SH-SY5Y (cell line): Measurements from ENCODE around the gene SLC6A3.

Experiments used
- GATA2 ChIP-seq: IDR thresholded peaks from 2 replicates; pipeline ENCODE4 v1.6.1; 2011; ENCODE audit warnings: mild to moderate bottlenecking, low read depth, low read length
- GATA3 ChIP-seq: IDR thresholded peaks from 2 replicates; pipeline ENCODE4 v1.6.1; 2011; ENCODE audit warnings: low read depth, mild to moderate bottlenecking, low read length, moderate library complexity

GRCh38 chr5:1474866-1475543 is 29.8 kb upstream of the SLC6A3 start:
- no peak for TF ChIP-seq GATA2
- no peak for TF ChIP-seq GATA3
